Thyroid gland (tissue), 4 donors: ENCODE data around the gene MSN.

Experiments used
- POLR2A ChIP-seq, 2 donors: fragments of 450-650 bp; IDR thresholded peaks; one replicate each; pipeline ENCODE4 v1.6.1; 2017; ENCODE audit warnings: antibody characterized with exemption in 2 of 2, mild to moderate bottlenecking in 2 of 2, moderate library complexity in 1 of 2
- TF ChIP-seq, protein P1 (sequence below), 6 experiments: fragments of 200-600 bp in 3 of 6; fragments of 450-650 bp in 3 of 6; sonication (generic) in 3 of 6; IDR thresholded peaks; one replicate each; pipeline ENCODE4 v1.5.1; 2016 to 2019; ENCODE audit warnings: antibody characterized with exemption in 6 of 6, mild to moderate bottlenecking in 2 of 6, inconsistent platforms in 1 of 6, moderate library complexity in 1 of 6

DNA sequence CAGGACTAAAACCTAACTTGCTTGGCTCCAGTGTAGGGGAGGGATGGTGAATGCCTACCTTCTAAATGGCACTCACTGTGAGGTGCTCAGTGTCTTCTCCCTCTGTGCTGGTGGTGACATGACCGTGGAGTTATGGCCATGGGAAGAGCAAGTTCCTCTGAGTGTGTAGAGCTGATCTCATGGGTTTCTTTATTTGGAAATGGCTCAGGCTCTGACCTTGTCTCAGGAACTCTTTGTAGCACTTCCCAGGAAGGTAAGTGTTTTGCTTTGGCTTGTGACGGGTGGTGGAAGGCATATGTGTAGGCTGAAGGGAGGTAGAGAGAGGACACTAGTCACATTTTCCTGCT, 6.4 kb downstream of the MSN start:
- TF ChIP-seq, protein P1, sequence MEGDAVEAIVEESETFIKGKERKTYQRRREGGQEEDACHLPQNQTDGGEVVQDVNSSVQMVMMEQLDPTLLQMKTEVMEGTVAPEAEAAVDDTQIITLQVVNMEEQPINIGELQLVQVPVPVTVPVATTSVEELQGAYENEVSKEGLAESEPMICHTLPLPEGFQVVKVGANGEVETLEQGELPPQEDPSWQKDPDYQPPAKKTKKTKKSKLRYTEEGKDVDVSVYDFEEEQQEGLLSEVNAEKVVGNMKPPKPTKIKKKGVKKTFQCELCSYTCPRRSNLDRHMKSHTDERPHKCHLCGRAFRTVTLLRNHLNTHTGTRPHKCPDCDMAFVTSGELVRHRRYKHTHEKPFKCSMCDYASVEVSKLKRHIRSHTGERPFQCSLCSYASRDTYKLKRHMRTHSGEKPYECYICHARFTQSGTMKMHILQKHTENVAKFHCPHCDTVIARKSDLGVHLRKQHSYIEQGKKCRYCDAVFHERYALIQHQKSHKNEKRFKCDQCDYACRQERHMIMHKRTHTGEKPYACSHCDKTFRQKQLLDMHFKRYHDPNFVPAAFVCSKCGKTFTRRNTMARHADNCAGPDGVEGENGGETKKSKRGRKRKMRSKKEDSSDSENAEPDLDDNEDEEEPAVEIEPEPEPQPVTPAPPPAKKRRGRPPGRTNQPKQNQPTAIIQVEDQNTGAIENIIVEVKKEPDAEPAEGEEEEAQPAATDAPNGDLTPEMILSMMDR (IDR thresholded peaks at IDR 0.05) = no peak
- TF ChIP-seq POLR2A (IDR thresholded peaks at IDR 0.05) = no peak
